Stomach (tissue), 9 donors: ENCODE data around the gene MAP7D2. TPM values are rescaled to one million over a fixed set of nuclear protein-coding genes. Genes with fewer than 3 reads are reported as not detected.

Source experiments
- DNase-seq, 2 donors: peaks; one replicate each; pipeline versions ENCODE4 v3.0.0 to v3.0.0-alpha.2; 2013 to 2019
- H3K27ac ChIP-seq, 5 donors: fragments of 200-600 bp in 4 of 5; sonication (generic) in 4 of 5; one replicate each; pipeline ENCODE4 v1.5.1; 2013 to 2019; ENCODE audit warnings: mild to moderate bottlenecking in 1 of 5, moderate library complexity in 1 of 5
- H3K27me3 ChIP-seq, 3 donors: fragments of 200-600 bp; sonication (generic); one replicate each; pipeline ENCODE4 v1.5.1; 2017 to 2019; ENCODE audit warnings: mixed run types in 1 of 3
- H3K36me3 ChIP-seq, 4 donors: fragments of 200-600 bp; sonication (generic); 1 replicate in 3 of 4; 2 replicates in 1 of 4; pipeline ENCODE4 v1.5.1; 2016 to 2019
- H3K4me1 ChIP-seq, 4 donors: fragments of 200-600 bp; sonication (generic); one replicate each; pipeline ENCODE4 v1.5.1; 2016 to 2019
- H3K4me3 ChIP-seq, 4 donors: fragments of 200-600 bp; sonication (generic) in 3 of 4; one replicate each; pipeline ENCODE4 v1.5.1; 2016 to 2019; ENCODE audit warnings: mild to moderate bottlenecking in 1 of 4
- H3K9me3 ChIP-seq, 4 donors: fragments of 200-600 bp; sonication (generic); one replicate each; pipeline ENCODE4 v1.5.1; 2016 to 2019
- CTCF ChIP-seq, 7 experiments: fragments of 450-650 bp in 4 of 7; fragments of 200-600 bp in 3 of 7; sonication (generic) in 3 of 7; IDR thresholded peaks; one replicate each; pipeline ENCODE4 v1.5.1; 2016 to 2019; ENCODE audit warnings: antibody characterized with exemption in 7 of 7, control low read depth in 2 of 7, mild to moderate bottlenecking in 1 of 7
- EP300 ChIP-seq: sonication (generic); formaldehyde crosslinking; IDR thresholded peaks from one replicate; pipeline ENCODE4 v1.6.1; 2017; ENCODE audit warnings: antibody characterized with exemption
- POLR2A ChIP-seq, 4 donors: fragments of 450-650 bp; IDR thresholded peaks; one replicate each; pipeline ENCODE4 v1.6.1; 2016; ENCODE audit warnings: antibody characterized with exemption in 4 of 4, control low read depth in 2 of 4, mild to moderate bottlenecking in 1 of 4, moderate library complexity in 1 of 4
- POLR2AphosphoS5 ChIP-seq, 3 donors: sonication (generic); formaldehyde crosslinking; IDR thresholded peaks; one replicate each; pipeline ENCODE4 v1.6.1; 2016; ENCODE audit warnings: antibody characterized with exemption in 3 of 3
- WGBS, 5 donors: extraction: QIAGEN DNeasy Blood & Tissue Kit in 3 of 5; methylation state at CpG; one replicate each; pipeline versions ENCODE4 v1.1.5 to v1.1.7; 2013 to 2018; 5-methylcytosine and 5-hydroxymethylcytosine counted together
- intact Hi-C: fragments of 100-400 bp; cut with DNase I; formaldehyde crosslinking; loops from one replicate; pipeline ENCODE4 v1.15.1; 2023; ENCODE audit warnings: low total_unique reads
- polyA plus RNA-seq, 3 donors: library from polyadenylated mRNA; stranded (reverse); fragments of 200-250 nt; gene quantifications; one replicate each; pipeline ENCODE4 v1.2.3, GENCODE V29; 2013
- total RNA-seq, 5 donors: library from RNA; depleted of rRNA; stranded (reverse); fragments of >200 nt; gene quantifications; one replicate each; pipeline versions ENCODE4 v1.1.0 to v1.2.3, GENCODE V29; 2014 to 2016
- donor health status: healthy with polysubstance abuse.
- donor health status: Bipolar disorder and iron deficiency.
- donor health status: healthy.

MAP7D2 gene
- total and polyA plus RNA-seq, 8 donors = 0.89 to 70.0 (median 16.6) TPM; not detected in 1

GRCh38 chrX:20066968-20067708 lies 49.6 kb downstream of the MAP7D2 start:
- peak in 1 of 2 donors; percentile 73 for DNase-seq
- peak overlapping the region in 4 of 5 donors; percentile 1 to 53 (median 46) for H3K27ac ChIP-seq
- H3K36me3 ChIP-seq = no peaks in the 10 kb centered on the region
- no peak for TF ChIP-seq EP300
- TF ChIP-seq CTCF (IDR thresholded peaks at IDR 0.05) = peak in 2 of 7 experiments; percentile 12 to 49
- H3K4me3 ChIP-seq = no peak overlapping the region
- intact Hi-C loops = no loop called here
- 39 to 49% (median 42%) methylated on average over 6 of the region's 6 CpGs for WGBS, 5 donors
- H3K4me1 ChIP-seq = peaks cover 0 to 14% (median 11%) of the 10 kb centered on the region in 4 donors
- no peaks in the 10 kb centered on the region for H3K27me3 ChIP-seq
- no peaks in the 10 kb centered on the region for H3K9me3 ChIP-seq

GRCh38 chrX:20063716-20064351 lies 52.9 kb downstream of the MAP7D2 start:
- Histone ChIP-seq H3K27me3 (no peaks in the 10 kb centered on the region), H3K36me3 (no peaks in the 10 kb centered on the region), H3K4me1 (peaks cover 0 to 14% (median 11%) of the 10 kb centered on the region in 4 donors), H3K4me3 (no peak overlapping the region), H3K9me3 (no peaks in the 10 kb centered on the region), H3K27ac (no peak overlapping the region)
- 67 to 81% (median 76%) methylated on average over 9 of the region's 9 CpGs for WGBS, 5 donors
- TF ChIP-seq POLR2AphosphoS5 (IDR thresholded peaks at IDR 0.05) = no peak
- TF ChIP-seq CTCF (IDR thresholded peaks at IDR 0.05) = no peak
- TF ChIP-seq EP300 = no peak
- TF ChIP-seq POLR2A (IDR thresholded peaks at IDR 0.05) = no peak
- no peak for DNase-seq
- intact Hi-C loops = no loop called here

GRCh38 chrX:20063153-20063552 lies 53.6 kb downstream of the MAP7D2 start:
- Histone ChIP-seq H3K9me3 (no peaks in the 10 kb centered on the region), H3K4me3 (no peak overlapping the region), H3K36me3 (no peaks in the 10 kb centered on the region), H3K27ac (no peak overlapping the region), H3K4me1 (peaks cover 0 to 13% (median 9%) of the 10 kb centered on the region in 4 donors), H3K27me3 (no peaks in the 10 kb centered on the region)
- TF ChIP-seq POLR2A (IDR thresholded peaks at IDR 0.05) (no peak), POLR2AphosphoS5 (IDR thresholded peaks at IDR 0.05) (no peak), CTCF (IDR thresholded peaks at IDR 0.05) (no peak), EP300 (no peak)
- DNase-seq = no peak
- intact Hi-C loops = no loop called here
- 80 to 95% (median 93%) methylated on average over 6 to 10 of the region's 10 CpGs for WGBS, 5 donors

GRCh38 chrX:20061855-20062254 lies 54.9 kb downstream of the MAP7D2 start:
- TF ChIP-seq EP300 (no peak), POLR2AphosphoS5 (IDR thresholded peaks at IDR 0.05) (no peak), POLR2A (IDR thresholded peaks at IDR 0.05) (no peak), CTCF (IDR thresholded peaks at IDR 0.05) (no peak)
- Histone ChIP-seq H3K4me1 (peaks cover 0 to under 1% (median 0%) of the 10 kb centered on the region in 4 donors), H3K27me3 (no peaks in the 10 kb centered on the region), H3K4me3 (no peak overlapping the region), H3K9me3 (no peaks in the 10 kb centered on the region), H3K27ac (no peak overlapping the region), H3K36me3 (no peaks in the 10 kb centered on the region)
- no peak for DNase-seq
- intact Hi-C loops = no loop called here
- WGBS, 5 donors = 14 to 40% (median 21%) methylated on average over 1 of the region's 1 CpG
